GM12892 (cell line): ENCODE data around the gene ACOX2.
"Not testable (repeated sequence)": the region's sequence is repeated elsewhere in the genome, so short reads cannot be mapped to it uniquely, and the experiment has no call there.

ENCODE experiments used
- DNase-seq: peaks from one replicate; pipeline ENCODE4 v3.0.0; 2011; ENCODE audit not compliant: insufficient read length
- FAIRE-seq: peaks from 2 replicates; lab custom pipeline; 2011; peaks lifted over from hg19 to GRCh38; lab: Jason Lieb, UNC
- POLR2A ChIP-seq: IDR thresholded peaks from 2 replicates; pipeline ENCODE4 v1.6.1; 2011; ENCODE audit warnings: low read depth, low read length, control low read depth
- POLR2AphosphoS5 ChIP-seq: IDR thresholded peaks from 2 replicates; pipeline ENCODE4 v1.6.1; 2011; ENCODE audit warnings: low read depth, low read length, control low read depth
- TAF1 ChIP-seq: IDR thresholded peaks from 2 replicates; pipeline ENCODE4 v1.6.1; 2011; ENCODE audit warnings: low read depth, mild to moderate bottlenecking, control low read depth, low read length, borderline replicate concordance

ACOX2 gene

DNA sequence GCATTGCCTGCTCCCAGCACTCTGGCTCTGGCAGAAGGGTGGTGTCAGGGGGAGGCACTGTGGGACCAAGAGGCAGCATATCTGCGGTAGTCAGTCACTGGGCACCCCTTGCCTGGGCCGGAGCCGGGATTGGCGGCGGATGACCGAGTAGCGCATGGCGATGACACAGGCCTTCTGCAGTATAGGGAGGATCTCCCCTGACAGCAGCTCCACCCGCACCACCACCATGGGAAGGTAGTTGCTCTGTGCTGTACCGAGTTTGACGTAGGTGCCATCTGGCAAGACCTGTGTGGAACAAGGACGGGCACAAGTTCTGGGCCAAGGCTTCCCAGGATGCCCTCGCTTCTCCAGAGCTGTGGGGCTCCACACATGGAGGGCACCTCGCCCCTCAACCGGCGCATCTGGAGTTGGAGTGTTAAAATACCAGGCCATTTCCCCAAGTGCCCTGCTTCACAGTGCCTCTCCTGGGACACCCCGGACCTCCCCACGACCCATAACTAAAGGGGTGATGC, 6.6 kb downstream of the ACOX2 start:
- DNase-seq (no peak), FAIRE-seq (no peak)
- TF ChIP-seq TAF1 (no peak), POLR2A (no peak), POLR2AphosphoS5 (no peak)

GRCh38 chr3:58529516-58530353, 7.3 kb downstream of the ACOX2 start:
- DNase-seq (no peak), FAIRE-seq (no peak)

GRCh38 chr3:58528629-58529028, 8.4 kb downstream of the ACOX2 start:
- DNase-seq (no peak), FAIRE-seq (no peak)
- TF ChIP-seq TAF1 (no peak), POLR2AphosphoS5 (no peak), POLR2A (no peak)

More at GRCh38 chr3:58529516-58530353, 7.3 kb downstream of the ACOX2 start:
- TF ChIP-seq TAF1 (no peak), POLR2AphosphoS5 (no peak), POLR2A (no peak)

DNA sequence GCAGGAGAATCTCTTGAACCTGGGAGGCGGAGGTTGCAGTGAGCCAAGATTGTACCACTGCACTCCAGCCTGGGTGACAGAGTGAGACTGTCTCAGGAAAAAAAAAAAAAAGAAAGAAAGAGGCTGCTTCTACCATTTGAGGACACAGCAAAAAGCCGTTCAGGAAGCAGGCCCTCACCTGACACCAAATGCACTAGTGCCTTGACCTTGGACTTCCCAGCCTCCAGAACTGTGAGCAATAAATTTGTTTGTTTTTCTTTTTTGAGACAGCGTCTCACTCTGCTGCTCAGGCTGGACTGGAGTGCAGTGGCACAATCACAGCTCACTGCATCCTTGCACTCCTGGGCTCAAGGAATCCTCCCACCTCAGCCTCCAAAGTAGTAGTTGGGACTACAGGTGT, 9.6 kb downstream of the ACOX2 start:
- not testable (repeated sequence) for DNase-seq, FAIRE-seq

GRCh38 chr3:58526515-58526957, 10.5 kb downstream of the ACOX2 start:
- TF ChIP-seq POLR2A (no peak), POLR2AphosphoS5 (no peak), TAF1 (no peak)
- no peak for DNase-seq
- no peak for FAIRE-seq

DNA sequence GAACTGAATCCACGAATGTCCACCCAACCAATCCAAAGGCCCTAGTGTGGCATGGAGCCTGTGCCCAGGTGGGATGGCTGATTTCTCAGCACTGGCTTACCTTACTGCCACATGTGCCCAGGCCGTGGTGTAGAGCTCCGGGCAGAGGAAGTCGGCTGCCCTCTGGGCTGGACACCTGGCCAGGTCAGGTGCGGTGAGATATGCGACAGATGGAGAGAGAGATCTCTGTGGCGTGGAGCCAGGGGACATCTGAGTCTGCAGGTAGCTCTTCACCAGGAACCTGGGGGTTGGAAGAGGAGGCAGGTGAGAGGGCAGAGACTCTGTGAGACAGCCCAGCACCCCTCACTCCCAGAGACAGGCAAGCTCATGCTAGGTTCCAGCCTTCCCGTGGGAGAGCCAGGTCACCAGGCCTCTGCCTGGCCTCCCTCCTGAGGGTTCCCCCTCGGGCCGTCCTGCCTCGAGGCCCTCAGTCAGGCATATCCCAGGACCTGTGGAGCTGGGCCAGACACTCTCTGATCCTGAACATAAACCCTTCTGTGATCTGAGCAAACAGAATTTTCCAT, 12.6 kb downstream of the ACOX2 start:
- DNase-seq = no peak
- TF ChIP-seq TAF1 = no peak
- no peak for TF ChIP-seq POLR2A
- no peak for TF ChIP-seq POLR2AphosphoS5

DNA sequence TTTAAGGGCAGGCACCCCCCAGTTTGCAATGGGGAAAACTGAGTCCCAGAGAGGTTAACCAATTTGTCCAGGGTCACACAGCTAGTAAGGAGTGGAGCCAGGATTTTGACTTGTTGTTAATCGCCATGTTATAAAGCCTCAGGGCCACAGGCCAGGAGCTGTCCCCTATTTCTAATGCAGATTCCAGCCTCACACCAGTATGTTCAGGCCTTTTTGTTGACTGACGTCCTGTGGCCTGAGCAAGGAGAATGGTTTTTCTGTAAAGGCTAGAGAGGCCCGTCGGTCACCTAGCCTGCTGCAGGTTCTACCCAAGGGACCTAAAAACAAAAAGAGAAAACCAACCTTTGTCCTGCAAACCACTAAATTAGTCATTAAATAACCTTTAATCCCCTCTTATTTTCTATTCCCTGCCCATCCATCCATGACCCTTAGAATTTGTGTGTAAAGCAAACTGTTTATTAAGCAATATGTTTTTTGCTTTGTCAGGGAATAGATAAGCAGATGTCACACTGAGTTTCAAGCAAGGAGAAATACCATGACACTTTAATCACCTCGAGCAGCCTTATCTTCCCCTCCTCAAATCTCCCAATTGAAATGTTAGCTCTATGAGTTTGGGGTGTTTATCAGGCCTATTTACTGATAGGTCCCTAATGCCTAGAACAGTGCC, 14.1 kb downstream of the ACOX2 start:
- DNase-seq (no peak), FAIRE-seq (no peak)
- TF ChIP-seq POLR2A = no peak
- no peak for TF ChIP-seq POLR2AphosphoS5
- TF ChIP-seq TAF1 = no peak

More for the DNA sequence above, 12.6 kb downstream of the ACOX2 start:
- FAIRE-seq = no peak

DNA sequence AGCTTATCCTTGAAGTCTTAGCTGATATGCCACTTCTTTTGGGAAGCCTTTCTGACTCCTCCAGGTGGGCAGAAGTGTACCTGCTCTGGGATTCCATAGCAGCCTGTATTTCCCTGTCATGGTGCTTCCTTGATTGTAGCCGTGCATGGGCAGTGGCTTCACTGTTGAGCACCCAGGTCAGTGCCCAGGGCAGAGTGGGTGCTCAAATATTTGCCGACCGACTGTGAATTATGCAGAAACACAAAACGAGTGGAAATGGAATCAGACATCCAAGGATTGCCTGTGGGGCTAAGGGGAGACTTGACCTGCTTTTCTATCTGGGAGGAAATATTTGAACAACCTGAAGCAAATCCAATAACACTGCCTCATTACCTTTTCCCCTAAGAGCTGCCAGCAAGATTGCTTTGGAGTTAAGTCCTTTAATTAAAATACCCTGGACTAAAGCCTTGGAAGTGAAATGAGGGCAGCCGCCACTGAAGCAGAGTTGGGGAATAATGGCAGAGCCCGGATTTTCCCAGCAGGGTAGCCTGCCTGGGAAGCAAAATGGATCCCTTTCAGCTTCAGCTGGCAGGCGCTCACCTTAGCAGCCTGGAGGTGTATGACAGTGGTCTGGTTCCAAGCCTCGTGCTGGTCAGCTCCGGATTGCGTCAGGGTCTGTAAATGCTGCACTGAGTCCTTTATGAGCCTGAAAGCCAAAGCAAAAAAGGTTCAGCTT, 14.9 kb downstream of the ACOX2 start:
- FAIRE-seq = no peak
- TF ChIP-seq POLR2AphosphoS5 (no peak), TAF1 (no peak), POLR2A (no peak)

DNA sequence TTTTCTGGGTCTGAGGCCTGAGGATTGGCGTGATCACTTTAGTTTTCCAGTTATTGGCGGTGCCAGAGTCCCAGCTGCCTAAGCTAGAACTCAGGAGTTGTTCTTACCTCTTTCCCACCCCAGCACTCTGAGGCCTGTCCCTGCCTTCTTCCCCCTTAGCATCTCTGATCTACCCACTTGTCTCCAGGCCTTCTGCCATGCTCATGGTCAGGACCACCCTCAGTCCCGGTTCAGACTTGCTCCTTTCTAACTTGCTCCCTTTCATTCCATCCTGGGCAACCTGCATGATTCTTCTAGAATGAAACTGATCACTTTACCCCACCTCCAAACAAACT, 15.7 kb downstream of the ACOX2 start:
- no peak for DNase-seq
- FAIRE-seq = no peak
- TF ChIP-seq TAF1 = no peak
- TF ChIP-seq POLR2AphosphoS5 = no peak
- TF ChIP-seq POLR2A = no peak

More for the DNA sequence above, 14.9 kb downstream of the ACOX2 start:
- DNase-seq = no peak

GRCh38 chr3:58520403-58521335, 16.3 kb downstream of the ACOX2 start:
- DNase-seq (no peak), FAIRE-seq (peak; percentile 66)
- no peak for TF ChIP-seq POLR2A
- no peak for TF ChIP-seq TAF1
- no peak for TF ChIP-seq POLR2AphosphoS5
